NCI-H1694 (cell line): ENCODE results near the gene TMEM238L.

Experiments
- DNase-seq: peaks from one replicate; lab custom pipeline; 2025; lab: John Stamatoyannopoulos, UW

TMEM238L gene

DNA sequence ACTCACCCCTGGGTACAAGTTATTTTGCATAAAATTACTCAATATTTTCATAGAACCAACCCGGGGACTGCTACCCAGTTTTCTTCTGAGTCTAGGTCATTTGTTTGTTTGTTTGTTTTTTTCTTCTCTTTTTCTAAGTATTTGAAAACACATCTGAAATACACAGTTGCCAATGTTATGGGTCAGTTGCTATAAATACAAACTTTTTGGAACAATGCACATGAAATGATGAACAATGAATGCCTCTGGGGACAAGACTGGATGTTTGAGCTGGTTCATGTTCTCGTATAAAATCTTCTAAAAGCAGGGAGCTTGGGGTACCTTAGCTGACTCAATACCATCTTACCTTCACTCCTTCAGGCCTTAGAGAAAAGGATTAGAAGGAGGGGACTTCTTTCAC is 30.5 kb downstream of the TMEM238L start:
- DNase-seq = no peak

DNA sequence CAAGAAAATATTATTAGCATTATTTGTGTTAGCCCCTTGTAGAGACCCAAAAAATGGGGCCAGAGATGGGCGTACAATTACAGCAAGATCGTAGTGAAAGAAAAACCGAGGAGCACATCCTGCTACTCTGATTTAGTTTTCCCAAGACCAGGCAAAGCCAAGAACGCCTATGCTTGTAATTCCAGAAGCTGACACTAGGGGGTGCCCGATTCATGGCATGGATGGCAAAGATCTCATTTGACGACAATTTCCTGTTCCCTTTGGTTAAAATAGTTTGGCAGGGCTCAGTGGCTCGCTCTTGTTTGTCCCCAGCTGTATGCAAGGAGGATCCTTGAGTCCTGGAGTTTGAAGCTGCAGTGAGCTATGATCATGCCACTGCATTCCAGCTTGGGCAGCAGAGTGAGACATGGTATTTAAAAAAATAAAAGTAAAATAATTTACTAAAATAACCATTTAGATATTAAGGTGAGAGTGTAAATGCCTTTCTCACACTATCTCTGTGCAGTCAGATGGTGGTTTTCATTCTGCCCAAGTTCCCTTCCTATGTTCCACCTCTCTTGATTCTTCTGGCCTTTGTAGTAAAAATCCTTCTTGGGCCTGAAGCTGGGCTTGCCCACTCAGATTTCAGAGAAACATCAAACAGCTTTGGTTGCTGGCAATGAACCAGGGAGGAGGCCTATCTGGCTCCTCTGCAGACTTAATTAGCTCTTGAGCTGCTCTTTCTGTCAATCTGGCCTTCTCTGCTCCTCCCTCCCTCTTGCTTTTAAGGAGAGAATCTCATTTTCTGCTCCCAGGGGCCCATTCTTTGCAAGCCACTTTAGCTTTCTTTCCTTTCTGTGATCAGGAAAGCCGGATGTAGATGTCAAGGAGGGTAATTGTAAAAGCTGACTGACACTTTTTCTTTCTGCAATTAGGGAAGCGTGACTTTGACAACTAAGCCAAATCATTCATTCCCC is 31.2 kb downstream of the TMEM238L start:
- peak; percentile 22 for DNase-seq

DNA sequence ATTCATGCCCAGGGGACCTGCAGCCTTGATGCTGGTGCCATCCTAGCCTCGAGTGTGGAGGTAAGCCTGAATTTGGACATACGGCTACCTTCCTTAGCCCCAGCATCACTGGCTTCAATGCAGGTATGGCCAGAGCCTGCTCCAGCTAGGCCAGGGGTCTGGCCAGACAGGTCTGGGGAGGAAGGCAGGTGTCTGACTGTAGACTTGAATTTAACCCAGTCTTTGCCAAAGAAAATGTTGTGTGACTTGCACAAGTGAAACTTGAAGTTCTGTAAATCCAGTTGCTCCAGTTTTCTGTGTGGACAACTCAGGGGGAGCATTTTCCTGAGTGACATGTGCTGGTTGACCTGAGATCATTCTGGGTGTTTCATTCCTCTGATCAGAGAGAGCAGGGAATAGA is 32.8 kb downstream of the TMEM238L start:
- no peak for DNase-seq

DNA sequence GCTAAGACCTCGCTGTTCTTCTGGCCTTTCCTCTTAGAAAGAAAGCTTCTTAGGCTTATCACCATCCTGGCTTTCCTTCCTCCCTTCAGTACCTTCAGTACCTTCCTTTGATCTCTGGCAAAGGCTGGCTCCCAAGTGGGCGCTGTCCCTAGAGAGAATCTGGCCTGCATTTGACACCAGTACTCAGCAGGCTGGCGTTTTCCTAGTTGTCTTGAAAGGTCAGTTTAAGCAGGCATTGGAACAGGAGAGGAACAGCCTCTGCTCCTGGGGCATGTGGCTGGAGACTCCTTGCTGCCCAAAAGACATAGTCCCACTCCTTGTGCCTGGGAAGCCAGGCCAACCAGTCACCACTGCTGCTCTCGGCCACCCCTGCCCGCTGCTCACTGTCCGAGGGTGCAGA is 34.1 kb downstream of the TMEM238L start:
- DNase-seq = no peak

DNA sequence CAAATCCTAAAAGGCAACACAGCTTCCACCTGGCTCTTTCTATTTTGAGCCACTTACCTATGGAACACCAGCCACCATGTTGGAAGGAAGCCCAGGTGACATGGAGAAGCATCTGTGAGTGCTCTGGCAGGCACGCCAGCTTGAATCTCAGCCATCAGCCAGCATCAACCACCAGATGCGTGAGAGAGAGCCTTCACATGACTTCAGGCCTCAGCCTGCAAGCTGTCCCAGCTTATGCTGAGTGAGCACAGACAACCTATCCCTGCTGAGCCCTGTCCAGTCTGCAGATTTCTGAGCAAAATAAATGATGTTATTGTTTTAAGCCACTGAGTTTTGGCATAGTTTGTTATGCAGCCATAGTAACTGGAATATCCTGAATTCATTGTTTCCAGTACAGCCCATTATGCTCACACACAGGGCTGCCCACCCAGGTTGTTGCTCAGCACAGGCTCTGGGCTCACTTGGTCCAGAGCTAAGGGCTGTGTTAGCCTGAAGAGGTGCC is 35.1 kb downstream of the TMEM238L start:
- no peak for DNase-seq

DNA sequence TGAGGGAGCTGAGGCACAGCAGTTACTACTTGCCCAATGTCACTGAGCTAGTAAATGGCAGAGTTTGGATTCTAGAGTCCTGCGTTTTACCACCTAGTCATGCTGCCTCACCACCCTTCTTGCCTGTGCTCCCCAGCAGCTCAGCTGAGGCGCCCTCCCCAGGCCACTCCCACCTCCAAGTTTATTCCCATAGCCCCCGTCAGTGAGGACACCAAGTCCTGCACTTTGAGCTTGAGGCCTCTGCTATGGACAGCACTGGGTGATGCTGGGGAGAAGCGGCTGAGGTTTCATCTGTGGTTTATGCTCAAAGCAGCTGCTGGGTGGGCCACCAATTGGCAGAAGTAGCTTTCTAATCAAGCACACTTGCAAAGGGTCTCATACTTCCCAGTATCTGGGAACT is 36.7 kb downstream of the TMEM238L start:
- DNase-seq = no peak

DNA sequence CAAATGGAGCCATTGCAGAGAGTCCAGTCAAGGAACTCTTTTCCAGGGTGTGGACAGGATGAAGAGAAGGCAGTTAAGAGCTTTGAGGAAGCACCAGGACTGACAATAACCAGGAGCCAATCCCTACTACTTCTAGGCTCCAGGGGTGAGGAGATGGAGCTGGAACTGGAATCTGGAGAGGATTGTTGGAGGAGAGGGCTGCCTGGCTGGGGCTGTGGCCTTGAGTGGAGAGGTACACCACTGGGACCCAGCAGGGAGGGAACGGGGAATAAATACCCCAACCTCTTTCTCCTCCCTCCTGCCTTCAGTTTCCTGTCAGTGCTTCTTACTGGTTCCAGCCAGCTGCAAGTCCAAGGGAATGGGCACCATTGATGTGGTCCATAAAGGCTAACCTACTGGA is 41.9 kb downstream of the TMEM238L start:
- DNase-seq = no peak

DNA sequence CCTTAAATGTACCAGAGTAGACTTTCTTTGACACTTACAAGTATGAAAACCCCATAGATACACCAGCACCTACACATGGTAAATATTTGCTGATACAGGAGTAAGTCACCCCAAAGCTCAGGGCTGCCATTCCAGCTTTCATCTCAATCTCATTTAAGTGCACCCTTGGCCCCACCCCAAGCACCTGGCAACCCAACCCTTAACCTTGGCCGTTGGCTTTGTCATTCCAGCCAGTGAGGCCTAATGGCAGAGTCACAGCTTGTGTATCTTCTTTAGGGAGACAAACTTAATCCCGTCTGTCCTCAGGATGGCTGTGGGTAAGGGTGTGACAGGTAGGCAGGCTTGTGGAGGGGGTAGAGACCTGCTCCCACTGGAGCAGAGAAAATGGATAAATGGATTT is 42.6 kb downstream of the TMEM238L start:
- no peak for DNase-seq

DNA sequence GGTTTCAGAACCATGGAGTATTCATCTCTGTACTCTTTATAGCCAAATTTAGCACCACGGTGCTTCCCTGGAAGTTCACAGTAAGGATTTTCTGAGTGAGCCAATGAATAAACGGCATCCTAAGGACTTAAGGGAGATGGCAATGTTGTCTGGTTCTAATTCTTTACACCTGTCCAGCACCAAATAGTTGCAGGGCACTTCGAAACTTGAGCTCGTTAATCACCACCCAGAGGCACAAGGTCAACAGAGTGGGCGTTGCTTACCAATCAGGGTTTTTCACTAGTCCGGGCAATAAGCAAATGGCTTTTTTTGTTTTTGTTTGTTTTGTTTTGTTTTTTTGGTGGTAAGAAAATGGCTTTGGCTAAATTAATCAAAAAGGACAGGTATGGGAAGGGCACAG is 45.8 kb downstream of the TMEM238L start:
- DNase-seq = no peak

DNA sequence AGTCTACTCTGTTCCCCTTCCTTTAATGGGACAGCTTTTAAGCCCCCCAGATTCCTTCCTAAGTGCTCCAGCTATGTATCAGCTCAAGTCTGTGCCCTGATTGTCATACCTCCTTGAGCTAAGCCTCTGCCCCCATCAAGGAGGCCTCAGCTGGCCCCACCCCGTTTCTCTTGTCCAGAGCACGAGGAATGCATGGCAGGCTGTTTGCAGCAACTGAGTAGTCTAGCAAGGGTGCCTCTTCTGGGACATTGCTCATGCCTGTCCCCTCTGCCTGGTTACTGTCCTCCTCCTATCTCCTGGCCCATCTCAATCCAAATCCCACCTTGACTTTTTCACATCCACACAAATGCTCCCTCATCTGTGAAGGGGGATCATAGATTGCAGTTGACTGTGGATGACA is 46.3 kb downstream of the TMEM238L start:
- no peak for DNase-seq

DNA sequence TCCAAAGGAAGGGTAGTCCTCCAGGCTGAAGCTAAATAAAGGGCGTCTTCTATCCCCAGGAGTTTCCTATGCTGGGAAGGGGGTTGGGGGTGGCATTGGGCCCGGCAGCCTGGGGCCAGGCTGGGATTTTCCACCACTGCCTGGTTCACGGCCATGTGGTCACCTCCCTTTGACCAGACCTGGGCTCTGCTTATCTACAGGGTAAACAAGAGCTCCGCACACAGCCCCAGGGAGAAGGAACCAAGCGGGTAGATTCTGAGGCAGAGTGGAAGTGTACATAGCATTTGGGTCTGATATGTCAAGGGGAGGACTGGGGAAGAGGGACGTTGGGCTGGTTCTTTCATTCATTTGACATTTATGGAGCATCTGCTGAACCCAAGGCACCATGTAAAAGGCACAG is 46.8 kb downstream of the TMEM238L start:
- no peak for DNase-seq

DNA sequence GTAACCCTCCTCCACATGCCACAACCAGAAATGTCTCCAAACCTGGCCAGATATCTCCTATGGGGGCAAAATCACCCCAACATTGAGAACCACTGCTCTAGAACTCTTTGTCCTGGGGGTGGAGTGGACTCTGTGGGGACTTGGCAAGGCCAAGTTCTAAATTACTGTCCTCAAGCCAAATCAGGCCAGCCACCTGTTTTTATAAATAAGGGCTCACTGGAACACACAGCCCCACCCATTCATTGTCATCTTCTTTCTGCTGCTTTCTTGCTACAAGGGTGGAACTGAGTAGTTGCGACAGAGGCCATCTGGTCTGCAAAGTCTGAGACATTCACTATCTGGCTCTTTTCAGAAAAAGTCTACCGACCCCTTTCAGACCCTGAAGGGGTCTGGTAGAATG is 47.3 kb downstream of the TMEM238L start:
- DNase-seq = no peak

DNA sequence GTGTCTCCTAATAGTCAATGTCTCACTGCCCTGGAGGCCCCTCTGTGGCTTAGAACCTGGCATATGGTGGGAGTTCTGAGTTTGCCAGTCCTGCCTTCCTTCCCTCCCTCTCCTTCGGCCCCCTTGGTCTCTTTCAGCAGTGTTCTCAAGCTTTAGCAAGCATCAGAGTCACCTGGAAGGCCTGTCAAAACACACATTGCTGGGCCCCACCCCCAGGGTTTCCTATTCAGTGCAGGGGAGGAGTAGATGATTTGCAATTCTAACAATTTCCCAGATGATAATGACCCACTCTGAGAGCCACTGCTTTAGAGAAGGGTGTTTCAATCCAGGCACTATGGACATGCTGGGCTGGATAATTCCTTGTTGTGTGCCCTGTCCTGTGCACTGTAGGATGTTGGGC is 47.7 kb downstream of the TMEM238L start:
- no peak for DNase-seq

DNA sequence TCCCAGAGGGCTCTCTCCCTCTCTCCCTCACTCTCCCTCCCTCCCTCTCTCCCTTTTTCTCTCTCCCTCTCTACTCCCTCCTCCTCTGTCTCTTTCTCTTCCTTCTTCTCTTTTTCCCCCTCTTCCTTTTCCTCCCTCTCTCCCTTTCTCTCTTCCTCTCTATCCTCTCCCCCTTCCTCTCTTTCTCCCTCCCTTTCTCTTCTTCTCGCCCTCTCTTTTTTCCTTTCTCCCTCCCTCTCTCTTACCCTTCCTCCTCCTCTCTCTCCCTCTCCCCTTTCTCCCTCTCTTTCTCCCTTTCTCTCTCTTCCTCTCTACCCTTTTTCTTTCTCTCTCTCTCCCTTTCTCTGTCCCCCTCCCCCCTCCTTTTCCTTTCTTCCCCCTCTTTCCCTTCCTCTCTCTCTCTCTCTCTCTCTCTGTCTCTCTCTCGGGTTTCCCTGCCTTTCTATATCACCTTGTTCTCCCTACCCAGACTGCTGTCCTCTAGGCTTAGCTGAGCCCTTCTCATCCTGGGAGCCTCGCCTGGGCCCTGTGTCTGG is 48.2 kb downstream of the TMEM238L start:
- DNase-seq = no peak

DNA sequence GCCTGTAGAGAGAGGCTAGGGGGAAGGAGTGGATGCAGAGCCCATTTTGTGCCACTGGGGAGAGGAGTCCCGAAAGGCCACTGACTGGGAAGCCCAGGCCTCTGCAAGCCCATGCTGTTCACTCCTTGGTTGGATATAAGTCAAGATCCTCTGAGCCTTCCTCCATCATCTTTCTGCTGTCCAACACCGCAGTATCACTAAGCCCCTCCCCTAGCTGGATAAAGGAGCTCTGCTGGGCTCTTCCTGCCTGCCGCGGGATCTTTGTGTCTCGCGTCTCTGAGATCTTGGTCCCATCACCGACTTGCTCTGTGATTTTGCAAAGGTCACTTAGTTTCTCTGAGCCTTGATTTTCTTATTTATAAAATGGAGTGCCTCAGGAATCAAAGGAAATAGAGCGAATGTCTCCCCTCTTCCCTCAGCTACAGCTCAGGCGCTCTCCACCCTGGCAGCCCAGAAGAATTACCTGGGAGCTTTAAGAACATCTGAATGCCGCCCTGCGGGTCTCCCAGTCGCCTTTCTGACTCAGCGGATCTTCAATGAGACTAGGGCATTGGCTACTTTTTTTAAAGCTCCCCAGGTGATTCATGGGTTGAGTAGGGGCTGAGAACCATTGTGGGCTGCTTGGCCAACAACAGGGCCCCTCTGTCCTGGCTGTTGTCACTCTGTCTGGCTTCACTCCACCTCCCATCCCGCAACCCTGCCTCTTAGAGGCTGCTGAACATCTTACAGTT is 48.9 kb downstream of the TMEM238L start:
- DNase-seq = no peak

DNA sequence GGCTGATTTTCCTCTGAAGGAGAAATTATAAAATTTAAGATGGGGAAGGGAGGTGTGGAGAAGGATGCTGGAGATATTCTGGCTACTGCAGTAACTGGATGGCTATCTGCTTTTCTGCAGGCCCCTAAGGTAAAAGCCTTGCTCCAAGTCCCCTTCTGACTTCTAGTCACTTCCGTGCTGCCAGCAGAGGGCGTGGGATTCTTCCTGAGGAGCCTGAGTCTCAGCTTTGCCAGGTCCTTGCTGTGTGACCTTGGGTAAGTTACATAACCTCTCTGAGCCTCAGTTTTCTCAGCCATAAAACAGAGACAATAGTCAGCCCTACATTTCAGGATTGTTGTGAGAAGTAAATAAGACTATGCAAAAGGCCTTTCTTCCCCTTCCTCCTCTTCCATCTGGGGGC is 49.8 kb downstream of the TMEM238L start:
- peak; percentile 11 for DNase-seq

DNA sequence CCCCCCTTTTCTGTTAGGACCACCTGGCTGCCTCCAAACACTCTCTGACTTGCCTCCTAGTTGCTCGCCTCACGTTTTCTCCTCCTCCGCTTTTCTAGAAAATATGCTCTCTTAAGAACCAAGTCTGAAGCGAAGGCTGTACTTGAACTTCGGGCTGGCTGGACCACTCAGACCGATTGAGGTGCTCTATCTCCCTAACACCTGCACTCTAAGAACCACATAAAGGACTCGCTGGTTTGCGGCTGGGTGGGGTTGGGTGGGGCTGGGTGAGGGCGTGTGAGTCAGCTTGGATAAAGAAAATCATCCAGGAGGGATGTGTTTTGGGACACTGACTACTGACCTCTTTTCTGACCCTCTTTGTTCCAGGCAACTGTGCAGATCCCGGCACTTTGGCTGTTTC is 51.2 kb downstream of the TMEM238L start:
- no peak for DNase-seq

DNA sequence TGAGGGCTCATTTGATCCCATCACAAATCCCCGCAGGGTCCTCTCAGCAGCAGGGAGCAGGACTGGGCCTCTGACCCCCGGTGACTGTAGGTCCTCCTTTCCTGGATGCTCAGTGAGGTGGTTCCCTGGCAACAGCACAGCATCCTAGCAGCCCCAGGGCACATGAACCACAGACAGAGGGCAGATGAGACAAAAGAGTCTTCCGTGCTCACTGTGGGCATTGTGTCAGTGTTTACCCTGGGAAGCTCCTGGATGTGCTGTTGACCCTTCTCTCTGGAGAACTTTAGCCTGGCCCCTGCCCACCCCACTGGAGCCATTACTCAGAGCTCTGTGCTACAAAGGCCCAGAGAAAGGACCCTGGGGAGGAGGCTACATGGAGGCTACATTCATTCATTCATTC is 52.3 kb downstream of the TMEM238L start:
- no peak for DNase-seq

DNA sequence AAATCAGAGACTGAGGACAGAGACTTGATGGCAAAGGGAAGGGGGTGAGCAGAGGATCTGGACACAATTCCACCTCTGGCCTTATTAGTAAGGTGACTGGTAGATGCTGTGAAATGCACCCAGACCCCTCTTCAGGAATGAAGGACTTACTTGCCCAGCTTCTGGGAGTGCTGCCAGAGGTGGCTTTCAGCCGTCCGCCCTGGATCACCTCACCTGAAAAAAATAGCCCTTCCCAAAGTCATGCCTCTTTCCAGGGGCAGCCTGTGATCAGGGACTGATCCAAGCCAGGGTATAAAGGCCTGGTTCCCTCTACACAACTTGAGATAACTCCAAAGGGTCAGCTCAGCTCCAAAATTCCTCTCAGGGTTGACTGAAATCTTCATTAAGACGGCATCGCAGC is 53.7 kb downstream of the TMEM238L start:
- no peak for DNase-seq

DNA sequence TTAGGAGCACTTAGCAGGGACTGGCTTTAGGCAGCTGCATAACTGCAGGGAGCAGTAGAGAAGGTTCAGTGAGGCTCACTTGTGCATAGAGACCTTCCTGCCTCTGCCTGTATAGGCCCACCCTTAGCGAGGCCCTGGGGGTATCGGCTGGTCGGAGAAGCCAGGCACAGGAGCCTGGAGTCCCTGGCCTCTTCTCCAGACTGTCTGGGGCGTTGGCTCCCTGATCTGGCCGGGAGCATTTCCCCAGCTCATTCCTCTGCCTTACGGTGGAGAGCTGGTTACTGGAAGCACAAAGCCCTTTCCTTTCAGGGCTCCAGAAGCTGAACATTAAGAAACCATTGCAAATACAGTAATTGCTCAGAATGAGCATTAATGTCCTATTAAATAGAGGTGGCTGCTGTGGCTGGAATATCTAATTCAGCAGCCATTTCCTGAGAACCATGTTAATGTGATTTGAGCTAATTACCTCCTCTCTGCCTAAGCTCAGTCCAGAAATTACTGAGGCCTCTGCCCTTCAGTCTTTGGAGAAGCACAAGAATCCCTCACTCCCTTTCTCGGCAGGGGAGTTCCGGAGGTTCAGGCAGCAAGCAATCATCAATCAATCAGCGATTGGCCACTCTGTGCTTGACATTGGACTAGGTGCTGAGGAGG is 55.2 kb downstream of the TMEM238L start:
- no peak for DNase-seq

DNA sequence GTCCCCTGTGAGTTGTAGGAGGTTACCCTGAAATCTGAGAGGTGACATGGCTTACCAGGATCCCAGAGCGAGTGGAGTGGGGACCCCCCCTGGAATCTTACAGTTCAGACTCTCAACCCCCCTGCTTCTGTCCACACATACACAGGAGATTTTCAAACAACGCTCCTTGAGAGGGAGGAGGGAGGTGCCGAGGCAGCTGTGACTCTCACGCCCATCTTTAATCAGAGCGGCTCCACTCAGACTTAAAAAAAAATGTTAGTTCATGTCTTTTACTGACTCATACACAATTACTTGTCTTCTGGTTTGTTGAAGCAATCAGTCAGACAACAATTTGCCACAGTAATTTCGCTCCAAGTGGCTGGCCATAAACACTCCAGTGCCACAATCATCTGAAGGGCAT is 58.7 kb downstream of the TMEM238L start:
- DNase-seq = no peak
